Central memory CD8-positive, alpha-beta T cell (primary cell): ENCODE results near the gene IPO13.

Experiments used
- ATAC-seq: fragments of 150-1000 bp; cut with Tn5 transposase; replicated peaks from 2 replicates; pipeline ENCODE4 v1.10.0; 2022; ENCODE audit warnings: mild to moderate bottlenecking, moderate FRiP score, moderate number of reproducible peaks; ENCODE audit not compliant: poor library complexity, severe bottlenecking; ENCODE audit errors: extremely low read depth
- DNase-seq, 2 donors: peaks; one replicate each; pipeline ENCODE4 v3.0.0; 2021; ENCODE audit warnings: low spot score in 2 of 2
- H3K27ac Mint-ChIP-seq: one replicate; pipeline ENCODE4 v1.8.0; 2022; ENCODE audit warnings: low read depth, mild to moderate bottlenecking, moderate library complexity, mixed read lengths
- H3K27me3 Mint-ChIP-seq: one replicate; pipeline ENCODE4 v1.8.0; 2022; ENCODE audit warnings: mixed read lengths
- H3K36me3 Mint-ChIP-seq: one replicate; pipeline ENCODE4 v1.8.0; 2022; ENCODE audit warnings: mild to moderate bottlenecking, moderate library complexity, mixed read lengths; ENCODE audit not compliant: insufficient read depth
- H3K4me1 Mint-ChIP-seq: one replicate; pipeline ENCODE4 v1.8.0; 2022; ENCODE audit warnings: mixed read lengths
- H3K4me3 Mint-ChIP-seq: one replicate; pipeline ENCODE4 v1.8.0; 2022; ENCODE audit warnings: mild to moderate bottlenecking, moderate library complexity, mixed read lengths
- H3K9me3 Mint-ChIP-seq: one replicate; pipeline ENCODE4 v1.8.0; 2022; ENCODE audit warnings: mixed read lengths

Gene IPO13

DNA sequence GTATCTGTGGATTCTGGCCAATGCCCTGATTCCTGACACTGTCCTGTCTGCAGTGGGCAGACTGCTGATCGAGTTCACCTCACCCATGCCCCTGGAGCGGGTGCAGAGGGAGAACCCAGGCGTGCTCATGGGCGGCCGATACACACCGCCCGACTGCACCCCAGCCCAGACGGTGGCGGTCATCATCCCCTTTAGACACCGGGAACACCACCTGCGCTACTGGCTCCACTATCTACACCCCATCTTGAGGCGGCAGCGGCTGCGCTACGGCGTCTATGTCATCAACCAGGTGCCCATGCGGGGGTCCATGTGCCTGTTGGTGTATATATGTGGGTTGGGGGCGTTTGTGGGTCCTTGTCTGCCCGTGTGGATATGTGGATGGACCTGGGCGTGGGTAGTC lies 34.9 kb downstream of the IPO13 start:
- Mint-ChIP-seq H3K4me3 (no peak overlapping the region), H3K27me3 (no peaks in the 10 kb centered on the region), H3K27ac (no peak overlapping the region), H3K36me3 (peaks cover 8% of the 10 kb centered on the region), H3K4me1 (peaks cover 22% of the 10 kb centered on the region), H3K9me3 (no peaks in the 10 kb centered on the region)
- ATAC-seq (no peak), DNase-seq (no peak)

DNA sequence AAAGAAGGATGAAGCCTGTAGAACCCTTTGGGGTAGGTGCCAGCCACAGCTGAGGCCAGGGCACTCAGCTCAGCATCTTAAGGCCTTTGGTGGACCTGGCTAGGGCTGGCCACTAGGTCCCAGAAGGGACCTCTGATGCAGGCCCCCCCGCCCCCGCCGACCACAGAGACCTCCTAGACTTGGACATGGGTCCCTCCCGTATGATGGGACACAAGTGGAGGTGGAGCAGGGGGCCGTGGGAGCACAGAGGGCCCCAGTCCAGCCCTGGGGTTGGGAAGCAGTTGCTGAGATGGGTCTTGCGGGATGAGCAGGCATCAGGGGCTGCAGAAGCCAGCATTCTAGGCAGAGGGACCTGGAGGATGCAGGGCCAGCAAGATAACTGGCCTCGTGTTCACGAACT lies 35.5 kb downstream of the IPO13 start:
- no peak for ATAC-seq
- Mint-ChIP-seq H3K4me3 (no peak overlapping the region), H3K27ac (no peak overlapping the region), H3K9me3 (no peaks in the 10 kb centered on the region), H3K27me3 (no peaks in the 10 kb centered on the region), H3K4me1 (peaks cover 16% of the 10 kb centered on the region), H3K36me3 (peaks cover 4% of the 10 kb centered on the region)
- no peak for DNase-seq

DNA sequence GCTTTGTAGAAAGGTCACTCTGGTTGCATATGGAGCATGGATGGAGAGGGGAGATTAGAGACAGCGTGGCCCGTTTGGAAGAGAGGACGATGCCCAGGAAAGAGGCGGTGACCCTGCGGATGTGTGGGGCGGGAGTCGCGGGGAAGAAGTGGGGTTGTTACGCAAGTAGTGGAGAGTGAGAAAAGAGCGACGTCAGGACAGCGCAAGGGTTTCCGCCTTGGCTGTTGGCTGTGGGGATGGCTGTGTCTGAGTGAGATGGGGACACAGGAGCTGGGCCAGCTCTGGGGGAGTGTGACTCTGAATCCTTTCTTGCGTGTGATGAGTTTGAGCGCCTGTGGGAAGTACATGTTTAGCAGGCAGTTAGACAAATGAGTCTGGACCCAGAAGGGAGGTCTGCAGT lies 36.1 kb downstream of the IPO13 start:
- Mint-ChIP-seq H3K9me3 (no peaks in the 10 kb centered on the region), H3K27ac (no peak overlapping the region), H3K4me1 (peaks cover 10% of the 10 kb centered on the region), H3K36me3 (peaks cover 3% of the 10 kb centered on the region), H3K4me3 (no peak overlapping the region), H3K27me3 (no peaks in the 10 kb centered on the region)
- DNase-seq (no peak), ATAC-seq (no peak)

DNA sequence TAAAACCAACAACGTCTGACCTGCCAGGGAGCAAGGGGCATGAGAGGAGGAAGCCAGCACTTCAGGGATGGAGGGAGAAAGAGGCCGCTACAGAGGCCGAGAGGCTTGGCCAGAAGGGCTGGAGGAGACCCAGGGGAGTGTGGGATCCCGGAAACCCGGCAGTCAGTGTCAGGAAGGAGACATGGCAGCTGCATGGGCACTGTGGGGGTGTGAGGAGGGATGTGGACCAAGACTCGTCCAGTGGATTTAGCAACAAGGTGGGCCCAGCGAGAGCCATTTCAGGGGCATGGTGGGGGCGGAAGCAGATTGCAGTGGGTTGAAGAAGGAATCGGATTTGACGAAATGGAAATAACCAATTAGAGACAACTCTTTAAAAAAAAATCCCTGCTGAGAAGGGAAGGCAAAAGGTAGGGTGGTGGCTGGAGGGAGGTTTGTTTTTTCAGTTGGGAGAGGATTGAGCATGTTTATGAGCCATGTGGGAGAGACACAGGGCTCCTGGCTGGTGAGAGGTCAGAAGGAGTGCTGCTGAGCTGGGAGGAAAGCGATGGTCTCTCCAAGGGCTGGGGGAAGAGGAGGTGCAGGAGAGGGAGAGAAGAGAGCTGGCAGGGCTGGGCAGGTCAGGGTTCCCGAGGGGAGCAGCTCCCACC lies 36.6 kb downstream of the IPO13 start:
- Mint-ChIP-seq H3K27me3 (no peaks in the 10 kb centered on the region), H3K4me3 (no peak overlapping the region), H3K27ac (no peak overlapping the region), H3K9me3 (no peaks in the 10 kb centered on the region), H3K4me1 (peaks cover 7% of the 10 kb centered on the region), H3K36me3 (peaks cover under 1% of the 10 kb centered on the region)
- no peak for DNase-seq
- no peak for ATAC-seq

DNA sequence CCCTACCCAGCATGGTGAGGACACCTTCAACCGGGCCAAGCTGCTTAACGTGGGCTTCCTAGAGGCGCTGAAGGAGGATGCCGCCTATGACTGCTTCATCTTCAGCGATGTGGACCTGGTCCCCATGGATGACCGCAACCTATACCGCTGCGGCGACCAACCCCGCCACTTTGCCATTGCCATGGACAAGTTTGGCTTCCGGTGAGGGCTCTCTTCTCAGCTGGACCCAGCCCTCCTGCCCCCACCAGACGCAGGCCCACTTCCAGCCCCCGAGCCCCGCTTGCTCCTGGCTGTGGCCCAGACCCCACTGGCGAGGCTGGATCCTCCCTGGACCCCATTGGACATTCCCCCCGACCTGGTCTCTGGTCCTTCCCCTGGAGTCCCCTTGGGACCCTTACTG lies 38.1 kb downstream of the IPO13 start:
- DNase-seq (no peak), ATAC-seq (no peak)
- Mint-ChIP-seq H3K27ac (no peak overlapping the region), H3K9me3 (no peaks in the 10 kb centered on the region), H3K4me3 (no peak overlapping the region), H3K36me3 (no peaks in the 10 kb centered on the region), H3K27me3 (no peaks in the 10 kb centered on the region), H3K4me1 (peaks cover 7% of the 10 kb centered on the region)

DNA sequence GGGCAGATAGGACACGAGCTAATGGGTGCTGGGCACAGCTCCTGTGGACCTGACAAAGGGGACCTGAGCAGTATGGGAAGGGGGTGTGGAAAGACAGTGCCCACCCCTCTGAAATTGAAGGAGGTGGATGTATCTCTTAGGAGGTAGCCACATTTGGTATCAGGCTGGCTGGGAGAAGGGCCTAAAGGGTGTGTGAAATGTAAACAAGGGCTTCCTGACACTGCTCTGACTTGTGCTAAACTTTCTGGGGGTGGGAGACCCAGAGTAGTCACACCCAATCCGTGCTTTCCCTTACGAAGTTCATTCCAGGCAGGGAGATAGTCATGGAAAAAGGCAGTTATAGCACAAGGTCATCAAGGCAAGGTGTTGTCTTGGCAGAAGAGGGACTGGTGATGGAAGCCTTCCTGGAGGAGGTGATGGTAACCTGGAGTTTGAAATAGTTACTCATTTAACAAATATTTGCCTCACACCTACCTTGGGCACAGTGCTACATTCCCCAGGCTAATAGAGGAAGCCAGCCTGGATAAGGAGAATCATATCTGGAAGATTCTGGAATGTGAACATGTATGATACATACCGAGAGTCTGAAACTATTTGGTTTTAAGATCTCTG lies 39.3 kb downstream of the IPO13 start:
- no peak for ATAC-seq
- Mint-ChIP-seq H3K36me3 (no peaks in the 10 kb centered on the region), H3K27ac (no peak overlapping the region), H3K9me3 (no peaks in the 10 kb centered on the region), H3K27me3 (no peaks in the 10 kb centered on the region), H3K4me3 (no peak overlapping the region), H3K4me1 (peaks cover 2% of the 10 kb centered on the region)
- DNase-seq, result no peak

DNA sequence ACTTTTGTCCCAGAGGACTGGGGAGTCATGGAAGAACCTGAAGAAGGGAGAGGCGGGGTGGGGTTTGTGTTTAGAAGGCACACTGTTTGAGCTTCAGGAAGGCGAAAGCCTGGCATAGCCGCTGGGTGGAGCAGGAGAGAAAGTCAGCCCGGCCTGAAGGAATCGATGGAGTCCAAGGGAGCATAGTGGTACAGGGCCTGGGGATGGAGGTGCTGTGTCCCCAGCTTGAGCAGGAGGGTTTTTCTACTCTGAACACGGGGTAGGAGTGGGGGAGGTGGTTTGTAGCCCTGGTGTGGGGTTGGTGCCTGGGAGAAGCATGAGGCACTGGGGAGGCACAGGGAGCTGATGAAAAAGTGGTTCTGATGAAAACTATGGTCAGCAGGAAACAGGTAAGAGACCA lies 40.0 kb downstream of the IPO13 start:
- DNase-seq (no peak), ATAC-seq (no peak)
- Mint-ChIP-seq H3K9me3 (no peaks in the 10 kb centered on the region), H3K27me3 (no peaks in the 10 kb centered on the region), H3K27ac (no peak overlapping the region), H3K4me1 (peaks cover 9% of the 10 kb centered on the region), H3K4me3 (no peak overlapping the region), H3K36me3 (peaks cover 2% of the 10 kb centered on the region)

DNA sequence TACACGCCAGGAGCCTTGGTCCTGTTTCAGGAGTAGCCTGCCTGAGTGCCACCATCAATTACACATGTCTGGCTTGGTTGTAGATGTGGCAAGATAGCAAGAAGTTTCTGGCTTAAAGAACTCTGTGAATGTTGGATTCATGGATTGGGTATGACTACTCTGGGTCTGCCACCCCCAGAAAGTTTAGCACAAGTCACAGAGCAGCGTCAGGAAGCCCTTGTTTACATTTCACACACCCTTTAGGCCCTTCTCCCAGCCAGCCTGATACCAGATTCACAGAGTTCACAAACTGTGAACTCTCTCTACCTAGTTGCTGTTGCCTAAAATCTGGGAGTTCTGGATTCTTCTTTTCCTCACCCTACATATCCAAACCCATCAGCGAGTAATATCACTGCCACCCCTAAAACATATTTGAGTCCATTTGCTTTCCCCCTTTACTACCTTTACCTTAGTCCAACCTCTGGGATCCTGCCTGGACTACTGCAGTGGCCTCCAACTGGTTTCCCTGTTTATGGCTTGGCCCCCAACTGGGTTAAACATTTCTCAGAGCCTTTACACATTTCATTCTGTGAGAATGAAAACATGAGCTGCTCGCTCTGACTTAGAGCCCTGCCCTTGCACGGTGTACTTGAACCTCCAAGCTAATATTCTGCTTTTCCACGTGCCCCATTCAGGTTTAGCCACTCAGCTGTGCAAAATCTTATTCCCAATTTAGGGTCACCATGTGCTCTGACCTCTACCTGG lies 40.6 kb downstream of the IPO13 start:
- Mint-ChIP-seq H3K27me3 (no peaks in the 10 kb centered on the region), H3K27ac (no peak overlapping the region), H3K36me3 (peaks cover 2% of the 10 kb centered on the region), H3K4me1 (peaks cover 15% of the 10 kb centered on the region), H3K9me3 (no peaks in the 10 kb centered on the region), H3K4me3 (no peak overlapping the region)
- DNase-seq (no peak), ATAC-seq (no peak)

DNA sequence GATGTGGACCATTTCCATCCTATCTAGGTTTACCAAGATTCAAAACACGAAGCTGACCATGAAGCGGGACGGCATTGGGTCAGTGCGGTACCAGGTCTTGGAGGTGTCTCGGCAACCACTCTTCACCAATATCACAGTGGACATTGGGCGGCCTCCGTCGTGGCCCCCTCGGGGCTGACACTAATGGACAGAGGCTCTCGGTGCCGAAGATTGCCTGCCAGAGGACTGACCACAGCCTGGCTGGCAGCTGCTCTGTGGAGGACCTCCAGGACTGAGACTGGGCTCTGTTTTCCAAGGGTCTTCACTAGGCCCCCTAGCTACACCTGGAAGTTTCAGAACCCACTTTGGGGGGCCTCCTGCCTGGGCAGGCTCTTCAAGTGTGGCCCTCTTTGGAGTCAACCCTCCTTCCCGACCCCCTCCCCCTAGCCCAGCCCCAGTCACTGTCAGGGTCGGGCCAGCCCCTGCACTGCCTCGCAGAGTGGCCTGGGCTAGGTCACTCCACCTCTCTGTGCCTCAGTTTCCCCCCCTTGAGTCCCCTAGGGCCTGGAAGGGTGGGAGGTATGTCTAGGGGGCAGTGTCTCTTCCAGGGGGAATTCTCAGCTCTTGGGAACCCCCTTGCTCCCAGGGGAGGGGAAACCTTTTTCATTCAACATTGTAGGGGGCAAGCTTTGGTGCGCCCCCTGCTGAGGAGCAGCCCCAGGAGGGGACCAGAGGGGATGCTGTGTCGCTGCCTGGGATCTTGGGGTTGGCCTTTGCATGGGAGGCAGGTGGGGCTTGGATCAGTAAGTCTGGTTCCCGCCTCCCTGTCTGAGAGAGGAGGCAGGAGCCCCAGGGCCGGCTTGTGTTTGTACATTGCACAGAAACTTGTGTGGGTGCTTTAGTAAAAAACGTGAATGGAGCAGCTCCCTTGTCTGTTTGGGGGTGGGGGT lies 43.8 kb downstream of the IPO13 start:
- no peak overlapping the region for H3K27ac Mint-ChIP-seq
- DNase-seq (no peak), ATAC-seq (no peak)
- H3K4me3 Mint-ChIP-seq, result peak overlapping the region; percentile 94
- no peaks in the 10 kb centered on the region for H3K9me3 Mint-ChIP-seq
- H3K36me3 Mint-ChIP-seq, result peaks cover 2% of the 10 kb centered on the region
- H3K27me3 Mint-ChIP-seq, result no peaks in the 10 kb centered on the region
- H3K4me1 Mint-ChIP-seq, result peaks cover 21% of the 10 kb centered on the region

DNA sequence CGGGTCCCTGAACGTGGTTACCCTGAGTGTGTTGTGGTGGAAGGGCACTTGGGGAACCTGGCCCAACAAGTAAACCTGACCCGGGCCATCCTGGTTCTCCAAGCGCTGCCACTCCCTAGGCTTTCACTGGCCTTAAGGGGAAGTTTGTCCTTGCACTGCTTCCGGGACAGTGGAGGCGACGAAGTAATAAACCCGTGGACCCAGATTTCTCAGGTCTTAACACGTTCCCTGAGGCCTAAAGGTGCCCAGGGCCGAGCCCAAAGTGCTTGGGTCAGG lies 44.4 kb downstream of the IPO13 start:
- Mint-ChIP-seq H3K36me3 (peaks cover 2% of the 10 kb centered on the region), H3K27ac (peak overlapping the region; percentile 81), H3K9me3 (no peaks in the 10 kb centered on the region), H3K27me3 (no peaks in the 10 kb centered on the region), H3K4me1 (peaks cover 21% of the 10 kb centered on the region), H3K4me3 (peak overlapping the region; percentile 94)
- DNase-seq (no peak), ATAC-seq (no peak)

DNA sequence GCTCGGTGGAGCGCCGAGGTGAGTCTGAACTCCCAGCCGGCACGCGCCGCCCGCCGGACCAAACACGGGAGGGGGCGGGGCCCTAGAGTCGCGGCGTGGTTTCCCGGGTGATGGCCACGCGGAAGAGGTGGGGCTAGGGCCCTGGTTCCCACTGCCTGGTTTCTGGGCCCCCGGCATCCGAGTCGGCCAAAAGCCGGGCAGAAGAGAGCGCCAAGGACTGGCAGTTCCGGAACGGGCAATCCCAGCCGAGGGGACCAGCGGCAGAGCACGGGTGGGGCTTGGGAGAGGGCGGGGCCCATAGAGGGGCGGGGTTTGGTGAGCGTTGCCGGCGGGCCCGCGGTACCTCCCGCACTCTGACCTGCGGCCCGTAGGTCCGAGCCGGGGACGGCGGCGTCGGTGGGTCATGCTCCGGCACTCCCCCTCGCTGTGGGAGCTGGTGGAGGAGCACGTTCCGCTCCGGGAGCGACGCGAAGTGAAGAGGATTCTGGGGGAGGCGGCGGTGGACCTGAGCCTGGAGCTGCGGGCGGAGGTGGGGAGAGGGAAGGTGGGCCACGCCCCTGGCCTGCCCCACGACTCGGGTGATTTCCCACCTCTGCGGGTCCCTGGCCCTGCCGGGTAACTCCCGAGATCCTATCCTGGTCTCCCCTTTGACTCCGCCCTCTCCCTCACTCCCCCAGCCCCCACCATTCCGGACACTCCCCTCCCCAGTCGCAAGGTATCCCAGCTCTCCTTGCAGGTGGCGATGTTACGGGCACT lies 44.9 kb downstream of the IPO13 start, which contains the start of gene CCDC24:
CCDC24 (plus strand) TSS at position 124 of the 756 bp plus-strand sequence; CDS start at position 404, 280 bp downstream.
- H3K27ac Mint-ChIP-seq, result peak within 1 kb of the TSS; percentile 81
- H3K9me3 Mint-ChIP-seq, result no peaks in the 10 kb centered on the region
- DNase-seq, result peak; percentile 55 to 59
- ATAC-seq, result peak; percentile 90
- peaks cover 2% of the 10 kb centered on the region for H3K36me3 Mint-ChIP-seq
- peak within 1 kb of the TSS; percentile 94 for H3K4me3 Mint-ChIP-seq
- peaks cover 21% of the 10 kb centered on the region for H3K4me1 Mint-ChIP-seq
- no peaks in the 10 kb centered on the region for H3K27me3 Mint-ChIP-seq
